Colonic mucosa (tissue), 4 donors: Measurements from ENCODE around the gene PUS3. TPM values are rescaled to one million over a fixed set of nuclear protein-coding genes. Genes with fewer than 3 reads are reported as not detected.

Experiments used
- DNase-seq: peaks from one replicate; pipeline ENCODE4 v3.0.0-alpha.2; 2020
- H3K27ac ChIP-seq: fragments of 200-600 bp; one replicate; pipeline ENCODE4 v1.8.0; 2021
- H3K27me3 ChIP-seq: fragments of 200-600 bp; one replicate; pipeline ENCODE4 v1.8.0; 2021
- H3K36me3 ChIP-seq: fragments of 200-600 bp; one replicate; pipeline ENCODE4 v1.8.0; 2021
- H3K4me1 ChIP-seq: fragments of 200-600 bp; one replicate; pipeline ENCODE4 v1.8.0; 2021; ENCODE audit warnings: mild to moderate bottlenecking
- H3K4me3 ChIP-seq: fragments of 200-600 bp; one replicate; pipeline ENCODE4 v1.8.0; 2021
- H3K9ac ChIP-seq, 2 donors: one replicate each; pipeline ENCODE4 v1.7.0; 2013; ENCODE audit warnings: control low read depth in 2 of 2, low read depth in 2 of 2, low read length in 2 of 2
- H3K9me3 ChIP-seq: fragments of 200-600 bp; one replicate; pipeline ENCODE4 v1.8.0; 2021
- CTCF ChIP-seq: fragments of 200-600 bp; IDR thresholded peaks from one replicate; pipeline ENCODE4 v1.8.0; 2022; ENCODE audit warnings: antibody characterized with exemption, mild to moderate bottlenecking
- intact Hi-C: fragments of 100-400 bp; cut with DNase I; formaldehyde crosslinking; loops from one replicate; pipeline ENCODE4 v1.14.1; 2022
- total RNA-seq, 2 donors: library from RNA; stranded (reverse); fragmentation: NEBNext Ultra II Directional in 1 of 2; extraction: Animal tissue kit (Norgen Biotek cat#: 25700) in 1 of 2; gene quantifications; one replicate each; pipeline ENCODE4 v1.2.1, GENCODE V29; 2021
- donor health status: healthy.
- donor health status: DM: no; HTN: no; CAD: no.
- donor health status: DM: no; HTN: no; CAD: no.

Gene PUS3
- total RNA-seq, 2 donors from 2014 or later: 6.8 to 8.4 TPM

GRCh38 chr11:125883375-125883774, 19.6 kb downstream of the PUS3 start:
- no peak overlapping the region for H3K27ac ChIP-seq
- H3K4me1 ChIP-seq: no peaks in the 10 kb centered on the region
- H3K9ac ChIP-seq: no peak overlapping the region
- H3K27me3 ChIP-seq: no peaks in the 10 kb centered on the region
- H3K36me3 ChIP-seq: no peaks in the 10 kb centered on the region
- no peaks in the 10 kb centered on the region for H3K9me3 ChIP-seq
- DNase-seq: no peak
- intact Hi-C loops: no loop called here
- H3K4me3 ChIP-seq: no peak overlapping the region
- TF ChIP-seq CTCF: no peak

- intact Hi-C loops: no loop called here
Observed at GRCh38 chr11:125881291-125881690, 21.7 kb downstream of the PUS3 start.

GRCh38 chr11:125874556-125875124, 28.4 kb downstream of the PUS3 start:
- H3K9me3 ChIP-seq: no peaks in the 10 kb centered on the region
- no peak overlapping the region for H3K27ac ChIP-seq
- TF ChIP-seq CTCF: peak; percentile 66
- no peaks in the 10 kb centered on the region for H3K27me3 ChIP-seq
- no peak overlapping the region for H3K4me3 ChIP-seq
- intact Hi-C loops: no loop called here
- no peak overlapping the region for H3K9ac ChIP-seq
- no peaks in the 10 kb centered on the region for H3K4me1 ChIP-seq
- no peaks in the 10 kb centered on the region for H3K36me3 ChIP-seq
- DNase-seq: peak; percentile 62

More at GRCh38 chr11:125881291-125881690, 21.7 kb downstream of the PUS3 start:
- Histone ChIP-seq H3K4me1 (no peaks in the 10 kb centered on the region), H3K27me3 (no peaks in the 10 kb centered on the region), H3K4me3 (no peak overlapping the region), H3K9ac (no peak overlapping the region), H3K27ac (no peak overlapping the region), H3K36me3 (no peaks in the 10 kb centered on the region), H3K9me3 (no peaks in the 10 kb centered on the region)
- TF ChIP-seq CTCF: no peak
- DNase-seq: no peak

- TF ChIP-seq CTCF: no peak
- Histone ChIP-seq H3K36me3 (no peaks in the 10 kb centered on the region), H3K4me1 (no peaks in the 10 kb centered on the region), H3K9ac (no peak overlapping the region), H3K9me3 (no peaks in the 10 kb centered on the region), H3K27ac (no peak overlapping the region), H3K27me3 (no peaks in the 10 kb centered on the region), H3K4me3 (no peak overlapping the region)
- DNase-seq: no peak
- intact Hi-C loops: no loop called here
Observed at GRCh38 chr11:125873881-125874555, 29.0 kb downstream of the PUS3 start.

- H3K4me1 ChIP-seq: no peaks in the 10 kb centered on the region
- no peaks in the 10 kb centered on the region for H3K36me3 ChIP-seq
- DNase-seq: no peak
- H3K27ac ChIP-seq: no peak overlapping the region
- no peaks in the 10 kb centered on the region for H3K27me3 ChIP-seq
- H3K9ac ChIP-seq: no peak overlapping the region
- intact Hi-C loops: no loop called here
- TF ChIP-seq CTCF: no peak
- H3K4me3 ChIP-seq: no peak overlapping the region
- H3K9me3 ChIP-seq: no peaks in the 10 kb centered on the region
Observed at GRCh38 chr11:125872138-125872491, 30.9 kb downstream of the PUS3 start.
